H9 (cell line): ENCODE data around the gene ZNF366. TPM values are rescaled to one million over a fixed set of nuclear protein-coding genes. Genes with fewer than 3 reads are reported as not detected.

ENCODE experiments used
- DNase-seq: peaks from one replicate; pipeline ENCODE4 v3.0.0-alpha.2; 2017
- H2AFZ ChIP-seq: one replicate; pipeline ENCODE4 v1.6.1; 2013; ENCODE audit warnings: mild to moderate bottlenecking, low read length, control low read depth, moderate library complexity
- H2AK5ac ChIP-seq: 2 replicates; pipeline ENCODE4 v1.6.1; 2013; ENCODE audit warnings: low read length, control low read depth, mixed read lengths; ENCODE audit not compliant: insufficient read length
- H2BK120ac ChIP-seq: one replicate; pipeline ENCODE4 v1.6.1; 2013; ENCODE audit warnings: low read depth, mild to moderate bottlenecking, low read length, control low read depth, inconsistent platforms; ENCODE audit not compliant: poor library complexity, severe bottlenecking
- H2BK12ac ChIP-seq: 2 replicates; pipeline ENCODE4 v1.6.1; 2013; ENCODE audit warnings: low read length, control low read depth, mixed read lengths, low read depth; ENCODE audit not compliant: insufficient read length
- H2BK15ac ChIP-seq: 2 replicates; pipeline ENCODE4 v1.6.1; 2013; ENCODE audit warnings: low read depth, low read length, control low read depth
- H2BK20ac ChIP-seq: one replicate; pipeline ENCODE4 v1.6.1; 2013; ENCODE audit warnings: low read depth, mild to moderate bottlenecking, low read length, control low read depth, inconsistent platforms; ENCODE audit not compliant: poor library complexity, severe bottlenecking
- H2BK5ac ChIP-seq: 2 replicates; pipeline ENCODE4 v1.6.1; 2013; ENCODE audit warnings: low read length, control low read depth, mixed read lengths; ENCODE audit not compliant: insufficient read length
- H3K14ac ChIP-seq: 2 replicates; pipeline ENCODE4 v1.6.1; 2013; ENCODE audit warnings: low read length, control low read depth; ENCODE audit not compliant: insufficient read depth
- H3K18ac ChIP-seq: 2 replicates; pipeline ENCODE4 v1.6.1; 2013; ENCODE audit warnings: low read depth, mild to moderate bottlenecking, mixed read lengths, low read length, control low read depth; ENCODE audit not compliant: insufficient read length
- H3K23ac ChIP-seq: 2 replicates; pipeline ENCODE4 v1.6.1; 2013; ENCODE audit warnings: low read length, control low read depth, mixed read lengths, low read depth; ENCODE audit not compliant: insufficient read length
- H3K23me2 ChIP-seq: 2 replicates; pipeline ENCODE4 v1.6.1; 2013; ENCODE audit warnings: low read depth, mild to moderate bottlenecking, mixed read lengths, low read length, control low read depth; ENCODE audit not compliant: insufficient read length, poor library complexity, severe bottlenecking
- H3K27ac ChIP-seq: 2 replicates; pipeline ENCODE4 v1.5.1; 2013; ENCODE audit warnings: low read length, control low read depth, mixed read lengths, low read depth; ENCODE audit not compliant: insufficient read length
- H3K27me3 ChIP-seq: 2 replicates; pipeline ENCODE4 v1.6.1; 2013; ENCODE audit warnings: low read length, control low read depth, inconsistent platforms; ENCODE audit not compliant: insufficient read depth
- H3K4ac ChIP-seq: 2 replicates; pipeline ENCODE4 v1.6.1; 2013; ENCODE audit warnings: low read depth, mild to moderate bottlenecking, control low read depth, inconsistent platforms, low read length, moderate library complexity
- H3K4me1 ChIP-seq: 2 replicates; pipeline ENCODE4 v1.6.1; 2013; ENCODE audit warnings: low read length, control low read depth, inconsistent platforms; ENCODE audit not compliant: insufficient read depth
- H3K4me2 ChIP-seq: 2 replicates; pipeline ENCODE4 v1.6.1; 2013; ENCODE audit warnings: low read length, control low read depth, mixed read lengths; ENCODE audit not compliant: insufficient read length, insufficient read depth
- H3K56ac ChIP-seq: 2 replicates; pipeline ENCODE4 v1.6.1; 2013; ENCODE audit warnings: low read depth, mild to moderate bottlenecking, mixed read lengths, low read length, control low read depth; ENCODE audit not compliant: insufficient read length
- H3K79me1 ChIP-seq: 2 replicates; pipeline ENCODE4 v1.6.1; 2013; ENCODE audit warnings: low read depth, mild to moderate bottlenecking, moderate library complexity, low read length, control low read depth, inconsistent platforms; ENCODE audit not compliant: insufficient read depth, poor library complexity, severe bottlenecking
- H3K79me2 ChIP-seq: 2 replicates; pipeline ENCODE4 v1.6.1; 2013; ENCODE audit warnings: low read length, control low read depth, inconsistent platforms; ENCODE audit not compliant: insufficient read depth
- H3K9ac ChIP-seq: 2 replicates; pipeline ENCODE4 v1.6.1; 2013; ENCODE audit warnings: low read length, control low read depth, mixed read lengths; ENCODE audit not compliant: insufficient read length; ENCODE audit errors: extremely low read depth
- H3K9me3 ChIP-seq: one replicate; pipeline ENCODE4 v1.6.1; 2013; ENCODE audit warnings: low read depth, low read length, inconsistent platforms; ENCODE audit not compliant: control insufficient read depth
- H3T11ph ChIP-seq: one replicate; pipeline ENCODE4 v1.6.1; 2013; ENCODE audit warnings: mild to moderate bottlenecking, low read length, control low read depth, inconsistent platforms
- H4K20me1 ChIP-seq: one replicate; pipeline ENCODE4 v1.6.1; 2013; ENCODE audit not compliant: control insufficient read depth, insufficient read length, insufficient read depth
- H4K5ac ChIP-seq: 2 replicates; pipeline ENCODE4 v1.6.1; 2013; ENCODE audit warnings: low read depth, mild to moderate bottlenecking, mixed read lengths, low read length, control low read depth; ENCODE audit not compliant: insufficient read length
- H4K8ac ChIP-seq: replicated peaks from 2 replicates; pipeline ENCODE4 v1.6.1; 2013; ENCODE audit warnings: low read length, control low read depth, mixed read lengths, low read depth; ENCODE audit not compliant: insufficient read length
- H4K91ac ChIP-seq: 2 replicates; pipeline ENCODE4 v1.6.1; 2013; ENCODE audit warnings: low read depth, mild to moderate bottlenecking, moderate library complexity, mixed read lengths, low read length, control low read depth; ENCODE audit not compliant: insufficient read length
- H3K27ac Mint-ChIP-seq, 3 experiments: 2 replicates in 2 of 3; 3 replicates in 1 of 3; pipeline ENCODE4 v1.8.0; 2020 to 2021; ENCODE audit warnings: mixed read lengths in 3 of 3, mild to moderate bottlenecking in 1 of 3, moderate library complexity in 1 of 3
- H3K27me3 Mint-ChIP-seq: 2 replicates; pipeline ENCODE4 v1.8.0; 2021; ENCODE audit warnings: low read depth, mild to moderate bottlenecking, moderate library complexity, mixed read lengths
- H3K36me3 Mint-ChIP-seq, 3 experiments: 2 replicates in 2 of 3; 3 replicates in 1 of 3; pipeline ENCODE4 v1.8.0; 2020 to 2021; ENCODE audit warnings: low read depth in 3 of 3, mixed read lengths in 3 of 3; ENCODE audit not compliant: insufficient read depth in 1 of 3
- H3K4me1 Mint-ChIP-seq, 2 experiments: 2 replicates each; pipeline ENCODE4 v1.8.0; 2020; ENCODE audit warnings: mixed read lengths in 2 of 2
- H3K4me3 Mint-ChIP-seq, 2 experiments: 2 replicates in 1 of 2; 3 replicates in 1 of 2; pipeline ENCODE4 v1.8.0; 2020 to 2021; ENCODE audit warnings: mild to moderate bottlenecking in 2 of 2, mixed read lengths in 2 of 2, moderate library complexity in 1 of 2
- H3K9me3 Mint-ChIP-seq, 2 experiments: 2 replicates in 1 of 2; 3 replicates in 1 of 2; pipeline ENCODE4 v1.8.0; 2020; ENCODE audit warnings: mild to moderate bottlenecking in 2 of 2, mixed read lengths in 2 of 2, moderate library complexity in 1 of 2
- WGBS: extraction: QIAGEN DNeasy Blood & Tissue Kit; methylation state at CpG from one replicate; pipeline ENCODE4 v1.1.7; 2013; ENCODE audit warnings: missing lambda C conversion rate, low lambda C conversion rate, mixed read lengths; ENCODE audit not compliant: insufficient read length; ENCODE audit errors: extremely low coverage; 5-methylcytosine and 5-hydroxymethylcytosine counted together
- total RNA-seq: library from RNA; stranded (reverse); gene quantifications from 2 replicates; pipeline ENCODE4 v1.2.1, GENCODE V29; 2021
- TF ChIP-seq, protein P1 (sequence below): fragments of 200-600 bp; sonication (generic); conservative IDR thresholded peaks from 3 replicates; pipeline ENCODE4 v1.8.0; 2021; ENCODE audit warnings: antibody characterized with exemption, mild to moderate bottlenecking

Gene ZNF366
- total RNA-seq, 1 experiment from 2014 or later: not detected

DNA sequence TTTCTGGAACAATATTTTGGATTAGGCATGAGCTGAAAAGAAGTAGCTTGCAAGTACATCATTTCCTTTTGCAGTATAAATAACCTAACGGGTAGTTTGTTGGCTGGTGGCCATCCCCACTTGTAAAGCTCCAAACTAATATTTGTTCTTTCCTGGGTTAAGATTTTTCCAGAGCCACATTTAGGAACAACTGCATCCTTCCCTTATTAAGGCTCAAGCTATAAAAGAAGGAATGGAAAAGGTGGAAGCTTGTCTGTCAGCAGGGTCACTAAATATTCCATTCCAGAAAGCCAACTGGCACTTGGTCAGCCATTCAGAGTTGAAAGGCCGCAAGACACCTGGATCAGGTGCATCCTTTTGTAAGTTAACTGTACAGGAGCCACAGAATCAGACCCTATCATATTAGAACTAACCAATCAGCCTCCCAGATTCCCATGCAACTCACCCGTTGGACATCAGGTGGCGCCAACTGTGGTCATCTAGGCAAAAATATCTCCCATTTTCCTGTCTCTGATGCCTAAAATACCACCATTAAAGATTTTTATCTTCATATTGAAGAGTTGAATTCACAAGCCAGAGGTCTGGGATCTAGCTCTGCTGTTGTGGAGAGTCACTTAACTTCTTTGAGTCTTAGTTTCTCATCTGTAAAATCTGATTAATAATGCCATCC, 104.1 kb downstream of the ZNF366 start:
- Histone ChIP-seq H3T11ph (no peak overlapping the region), H3K79me1 (no peaks in the 10 kb centered on the region), H2BK20ac (no peak overlapping the region), H2BK15ac (no peak overlapping the region), H2BK120ac (no peak overlapping the region), H3K18ac (no peak overlapping the region), H3K23ac (no peak overlapping the region), H4K20me1 (no peaks in the 10 kb centered on the region), H3K79me2 (no peaks in the 10 kb centered on the region), H2BK5ac (no peak overlapping the region), H3K27ac (no peak overlapping the region), H4K91ac (no peak overlapping the region), H3K4me1 (no peaks in the 10 kb centered on the region), H4K5ac (no peak overlapping the region), H2AFZ (no peak overlapping the region), H3K27me3 (no peaks in the 10 kb centered on the region), H3K23me2 (no peaks in the 10 kb centered on the region), H2BK12ac (no peak overlapping the region), H3K9me3 (no peaks in the 10 kb centered on the region), H3K4ac (no peak overlapping the region), H2AK5ac (no peak overlapping the region), H4K8ac (no peak overlapping the region), H3K9ac (no peak overlapping the region), H3K4me2 (no peak overlapping the region), H3K14ac (no peak overlapping the region), H3K56ac (no peak overlapping the region)
- Mint-ChIP-seq H3K27me3 (no peaks in the 10 kb centered on the region; the same call in none of the 2 replicates), H3K27ac (no peak overlapping the region), H3K4me3 (no peak overlapping the region), H3K4me1 (peaks cover 17% of the 10 kb centered on the region in 2 experiments), H3K36me3 (peaks cover 7 to 18% (median 9%) of the 10 kb centered on the region in 3 experiments; a peak in 6 of 7 replicates), H3K9me3 (peaks cover 15 to 22% of the 10 kb centered on the region in 2 experiments)
- TF ChIP-seq, protein P1, sequence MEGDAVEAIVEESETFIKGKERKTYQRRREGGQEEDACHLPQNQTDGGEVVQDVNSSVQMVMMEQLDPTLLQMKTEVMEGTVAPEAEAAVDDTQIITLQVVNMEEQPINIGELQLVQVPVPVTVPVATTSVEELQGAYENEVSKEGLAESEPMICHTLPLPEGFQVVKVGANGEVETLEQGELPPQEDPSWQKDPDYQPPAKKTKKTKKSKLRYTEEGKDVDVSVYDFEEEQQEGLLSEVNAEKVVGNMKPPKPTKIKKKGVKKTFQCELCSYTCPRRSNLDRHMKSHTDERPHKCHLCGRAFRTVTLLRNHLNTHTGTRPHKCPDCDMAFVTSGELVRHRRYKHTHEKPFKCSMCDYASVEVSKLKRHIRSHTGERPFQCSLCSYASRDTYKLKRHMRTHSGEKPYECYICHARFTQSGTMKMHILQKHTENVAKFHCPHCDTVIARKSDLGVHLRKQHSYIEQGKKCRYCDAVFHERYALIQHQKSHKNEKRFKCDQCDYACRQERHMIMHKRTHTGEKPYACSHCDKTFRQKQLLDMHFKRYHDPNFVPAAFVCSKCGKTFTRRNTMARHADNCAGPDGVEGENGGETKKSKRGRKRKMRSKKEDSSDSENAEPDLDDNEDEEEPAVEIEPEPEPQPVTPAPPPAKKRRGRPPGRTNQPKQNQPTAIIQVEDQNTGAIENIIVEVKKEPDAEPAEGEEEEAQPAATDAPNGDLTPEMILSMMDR: peak; percentile 73
- no CpG with 5 or more reads among the region's 4 CpGs for WGBS
- DNase-seq: peak; percentile 38
